ENCODE data around the gene MYRIP. TPM values are rescaled to one million over a fixed set of nuclear protein-coding genes. Genes with fewer than 3 reads are reported as not detected.
"Not testable (repeated sequence)": the region's sequence is repeated elsewhere in the genome, so short reads cannot be mapped to it uniquely, and the experiment has no call there.

MYRIP gene
- total RNA-seq, 1 experiment from 2014 or later, result 2.7 TPM

DNA sequence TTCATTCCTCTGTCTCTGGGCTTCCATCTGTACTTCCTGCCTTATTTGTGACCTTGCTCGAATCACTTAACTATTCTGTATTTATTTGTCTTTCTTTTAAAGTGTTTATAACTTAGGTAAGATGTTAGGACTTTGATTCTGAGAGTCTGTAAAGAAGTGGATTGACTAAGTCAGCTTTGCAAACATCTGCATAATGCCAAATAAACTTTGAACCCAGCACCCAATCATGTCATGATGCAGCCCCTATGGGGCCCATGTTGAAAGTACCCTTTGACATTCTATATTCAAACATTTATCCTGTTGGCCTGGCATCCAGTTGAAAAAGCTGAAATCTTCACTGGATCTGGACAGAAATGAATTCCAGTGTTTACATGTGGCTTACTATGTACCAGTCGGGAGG lies 3.8 kb upstream of the MYRIP start:
- no peak for DNase-seq (ENCODE audit: extremely low read depth, low read depth)

DNA sequence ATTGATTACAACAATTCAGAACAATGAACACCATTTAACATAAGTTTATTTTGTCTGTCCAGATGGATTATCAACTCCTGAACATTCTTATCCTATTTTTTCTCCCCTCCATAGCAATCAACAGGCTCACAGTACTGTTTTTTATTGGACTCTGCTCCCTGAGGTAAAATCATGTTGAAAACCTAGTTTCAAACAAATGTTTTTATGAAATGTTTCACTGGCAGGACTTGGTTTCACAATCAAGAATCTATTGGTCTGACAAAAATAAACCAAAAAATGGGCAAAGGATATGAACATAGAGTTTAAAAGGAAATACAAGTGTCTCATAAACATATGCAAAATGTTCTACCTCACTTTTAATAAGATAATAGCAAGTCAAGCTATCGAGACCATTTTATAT lies 2.6 kb upstream of the MYRIP start:
- no peak for DNase-seq (ENCODE audit: extremely low read depth, low read depth)

DNA sequence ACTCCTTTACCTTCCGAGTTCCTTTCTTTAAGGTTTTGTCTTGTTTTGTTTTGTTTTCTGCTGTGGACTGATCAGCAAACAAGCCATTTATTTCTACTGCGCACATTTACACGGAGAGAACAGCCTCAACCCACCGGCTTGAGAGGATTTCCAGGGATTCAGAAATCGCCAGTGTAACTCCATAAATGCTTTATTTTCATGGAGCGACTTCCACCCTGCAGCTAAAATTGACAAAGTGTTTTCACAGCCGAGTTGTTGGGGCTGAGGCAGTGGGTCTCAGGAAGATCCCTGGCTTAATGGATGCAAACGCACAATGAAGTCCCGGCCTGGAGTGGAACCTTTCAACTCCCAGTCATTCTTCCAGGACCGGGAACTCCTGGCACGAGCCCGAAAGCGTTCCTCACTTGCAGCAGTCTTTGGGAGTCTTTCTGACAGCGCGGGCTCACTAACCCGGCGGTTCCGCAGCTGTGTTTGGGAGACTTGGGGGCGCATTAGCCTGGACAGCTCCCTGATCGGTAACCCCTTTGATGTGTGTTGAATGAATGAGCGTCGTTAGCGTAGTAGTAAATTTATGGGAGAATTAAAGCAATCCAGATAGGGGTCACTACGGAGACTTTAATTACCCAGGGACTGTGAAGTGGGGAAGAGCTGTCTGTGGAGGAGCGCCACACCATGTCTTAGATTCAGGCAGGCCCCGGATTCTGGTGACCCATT lies 785 bp upstream of the MYRIP start:
- DNase-seq (ENCODE audit: extremely low read depth, low read depth), result no peak

DNA sequence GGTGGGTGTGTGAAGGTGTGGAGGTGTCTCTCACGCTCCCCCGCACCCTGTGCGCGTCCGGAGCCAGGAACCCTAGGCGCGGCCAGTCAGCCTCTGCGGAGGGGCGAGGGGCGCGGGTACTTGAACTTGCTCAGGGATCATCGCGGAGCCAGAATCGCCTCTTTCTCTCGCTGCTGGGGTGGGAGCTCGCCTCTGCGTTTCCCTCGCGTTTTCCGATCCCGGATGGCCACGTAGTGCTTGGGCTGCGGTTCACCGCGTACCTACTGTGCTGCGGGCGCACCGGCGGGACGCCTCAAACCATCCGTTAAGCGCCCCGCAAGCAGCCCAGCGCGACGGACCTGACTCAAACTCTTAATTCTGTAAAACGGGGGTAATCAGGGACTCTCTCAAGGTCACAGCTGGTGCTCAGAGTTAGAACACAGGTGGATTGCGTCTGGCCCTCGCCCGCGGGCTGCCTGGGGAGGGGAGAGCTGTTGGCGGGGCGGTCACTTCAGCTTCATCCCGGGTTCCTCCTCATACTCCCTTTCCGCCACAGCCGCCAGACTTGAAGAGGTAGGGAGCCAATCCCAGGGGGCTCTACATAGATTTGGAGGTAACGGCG lies 686 bp downstream of the MYRIP start:
- DNase-seq (ENCODE audit: extremely low read depth, low read depth), result no peak

DNA sequence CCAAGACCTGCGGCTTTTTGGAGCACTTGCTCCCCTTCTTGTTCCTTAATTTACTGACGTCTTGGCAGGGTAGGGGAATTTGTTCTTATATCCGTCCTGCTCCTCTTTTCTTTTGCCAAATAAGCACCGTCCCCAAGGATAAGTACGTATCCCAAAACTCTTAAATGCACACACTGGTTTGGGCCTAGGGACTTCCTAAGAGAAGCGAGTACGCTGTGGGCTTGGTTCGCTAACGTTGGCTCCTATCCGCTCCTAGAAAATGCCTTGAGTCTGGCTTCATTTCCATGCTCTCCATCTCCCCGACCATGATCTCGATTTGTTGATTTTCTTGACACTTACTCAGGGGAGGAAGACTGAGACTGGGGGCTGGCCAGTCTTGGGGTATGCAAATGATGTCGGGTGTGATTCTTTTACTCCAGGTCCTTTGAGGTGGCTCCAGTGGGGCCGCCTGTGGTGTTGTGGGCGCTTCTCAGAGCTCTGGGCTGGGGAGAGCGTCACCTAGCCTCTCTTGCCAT lies 1.3 kb downstream of the MYRIP start:
- no peak for DNase-seq (ENCODE audit: extremely low read depth, low read depth)

DNA sequence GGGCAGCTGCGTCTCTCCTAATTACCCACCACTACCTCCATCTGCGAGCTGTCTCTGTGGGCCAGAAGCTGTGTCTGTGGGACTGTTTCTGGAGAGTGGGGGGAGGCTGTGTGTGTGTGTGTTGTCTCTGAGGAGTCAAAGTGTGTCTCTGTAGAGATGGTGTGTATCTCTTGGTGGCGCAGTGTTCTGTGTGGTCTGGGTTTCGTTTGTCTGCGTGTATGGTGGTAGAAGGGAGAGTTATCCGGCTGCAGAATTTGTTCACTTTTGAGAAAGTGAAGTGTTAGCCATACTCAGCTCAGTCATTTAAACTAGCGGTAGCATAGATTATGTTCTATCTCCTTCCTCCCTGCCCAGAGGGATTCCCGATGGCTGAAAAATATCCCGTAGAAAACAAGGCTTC lies 2.2 kb downstream of the MYRIP start:
- DNase-seq (ENCODE audit: extremely low read depth, low read depth), result no peak

DNA sequence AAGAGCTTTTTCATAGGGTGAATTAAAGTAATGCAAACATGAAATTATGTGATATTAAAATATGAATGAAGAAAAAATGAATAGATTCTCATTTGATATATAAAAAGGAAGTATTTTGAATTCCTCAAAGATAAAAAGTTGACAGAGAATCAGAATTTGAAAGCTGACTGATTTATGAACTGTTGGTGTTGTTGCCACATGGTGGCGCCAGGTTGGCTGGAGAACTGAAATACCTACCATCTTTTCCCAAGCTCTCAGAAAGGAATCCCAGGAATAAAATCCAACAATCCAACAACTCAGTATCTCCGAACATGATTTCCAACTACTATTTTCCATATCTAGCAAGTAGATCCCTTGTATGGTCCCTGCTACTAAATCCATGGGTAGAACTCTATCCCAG lies 3.1 kb downstream of the MYRIP start:
- no peak for DNase-seq (ENCODE audit: extremely low read depth, low read depth)

DNA sequence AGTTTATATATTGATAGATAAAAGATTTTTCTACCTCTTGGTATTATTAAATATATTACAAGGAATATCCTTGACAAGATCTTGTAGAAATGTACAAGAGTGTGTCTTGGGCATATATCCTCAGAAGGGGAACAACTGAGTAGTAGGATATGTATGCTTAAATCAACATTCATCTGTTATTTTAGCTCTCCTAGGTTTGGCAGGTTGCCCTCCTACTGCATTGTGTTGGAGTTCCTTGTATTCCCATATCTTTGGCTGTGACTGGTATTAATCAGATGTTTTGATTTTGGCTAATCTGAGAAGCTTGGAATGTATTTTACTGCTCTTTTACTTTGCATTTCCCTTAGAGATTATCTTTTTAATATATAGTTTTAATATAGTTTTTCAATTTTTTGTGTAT lies 4.6 kb downstream of the MYRIP start:
- no peak for DNase-seq (ENCODE audit: extremely low read depth, low read depth)

DNA sequence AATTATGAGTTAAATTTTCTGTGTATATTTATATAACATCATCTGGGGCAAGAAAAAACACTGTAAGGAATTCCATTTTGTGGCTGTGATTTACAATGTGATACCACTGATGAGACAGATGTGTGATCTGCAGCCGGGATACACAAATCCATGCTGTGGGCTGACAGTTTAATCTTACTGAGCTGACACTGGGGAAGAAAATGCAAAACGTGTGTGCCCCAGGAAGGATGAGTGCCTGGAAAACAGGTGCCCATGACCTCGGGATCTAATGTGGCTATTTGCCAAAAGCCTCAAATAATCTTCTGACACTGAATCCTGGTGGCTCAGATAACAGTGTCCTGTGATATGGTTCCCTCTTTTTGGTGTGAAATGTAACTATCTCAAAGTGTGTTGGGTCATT lies 10.5 kb downstream of the MYRIP start:
- DNase-seq (ENCODE audit: extremely low read depth, low read depth), result no peak

DNA sequence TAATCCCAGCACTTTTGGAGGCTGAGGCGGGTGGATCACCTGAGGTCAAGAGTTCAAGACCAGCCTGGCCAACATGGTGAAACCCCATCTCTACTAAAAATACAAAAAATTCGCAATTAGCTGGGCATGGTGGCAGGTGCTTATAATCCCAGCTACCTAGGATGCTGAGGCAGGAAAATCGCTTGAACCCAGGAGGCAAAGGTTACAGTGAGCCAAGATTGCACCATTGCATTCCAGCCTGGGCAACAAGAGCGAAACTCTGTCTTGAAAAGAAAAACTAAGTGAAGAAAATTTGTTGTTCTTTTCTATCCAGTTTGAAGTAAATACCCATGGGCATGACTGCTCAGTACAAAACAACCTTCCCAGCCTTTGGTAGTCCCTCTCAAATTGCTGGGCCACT lies 24.4 kb downstream of the MYRIP start:
- DNase-seq (ENCODE audit: extremely low read depth, low read depth), result not testable (repeated sequence)

DNA sequence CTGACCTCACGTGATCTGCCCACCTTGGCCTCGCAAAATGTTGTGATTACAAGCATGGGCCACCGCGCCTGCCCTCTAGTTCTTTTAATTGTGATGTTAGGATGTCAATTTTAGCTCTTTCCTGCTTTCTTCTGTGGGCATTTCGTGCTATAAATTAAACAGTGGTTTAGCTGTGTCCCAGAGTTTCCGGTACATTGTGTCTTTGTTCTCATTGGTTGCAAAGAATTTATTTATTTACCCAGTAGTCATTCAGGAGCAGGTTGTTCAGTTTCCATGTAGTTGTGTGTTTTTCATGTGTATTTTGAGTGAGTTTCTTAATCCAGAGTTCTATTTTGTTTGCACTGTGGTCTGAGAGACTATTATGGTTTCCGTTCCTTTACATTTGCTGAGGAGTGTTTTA lies 30.1 kb downstream of the MYRIP start:
- DNase-seq (ENCODE audit: extremely low read depth, low read depth), result no peak

DNA sequence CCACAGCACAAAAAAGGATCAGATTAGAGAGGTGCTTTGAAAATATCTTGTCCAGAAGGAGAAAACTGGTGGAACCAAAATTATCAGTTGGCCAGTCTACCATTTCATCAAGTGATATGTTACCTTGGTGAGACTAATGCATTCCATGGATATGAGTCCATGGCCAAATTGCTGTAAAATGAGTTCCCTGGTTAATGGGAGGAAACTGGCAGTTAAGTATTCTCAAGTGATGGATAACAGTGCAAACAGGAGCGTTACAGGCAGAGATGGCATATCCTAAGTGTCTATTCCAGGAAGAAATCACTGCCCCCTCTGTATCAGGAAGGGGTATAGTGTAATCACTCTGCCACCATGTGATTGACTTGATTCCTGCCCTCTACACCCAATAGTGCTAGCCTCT lies 34.0 kb downstream of the MYRIP start:
- no peak for DNase-seq (ENCODE audit: extremely low read depth, low read depth)

DNA sequence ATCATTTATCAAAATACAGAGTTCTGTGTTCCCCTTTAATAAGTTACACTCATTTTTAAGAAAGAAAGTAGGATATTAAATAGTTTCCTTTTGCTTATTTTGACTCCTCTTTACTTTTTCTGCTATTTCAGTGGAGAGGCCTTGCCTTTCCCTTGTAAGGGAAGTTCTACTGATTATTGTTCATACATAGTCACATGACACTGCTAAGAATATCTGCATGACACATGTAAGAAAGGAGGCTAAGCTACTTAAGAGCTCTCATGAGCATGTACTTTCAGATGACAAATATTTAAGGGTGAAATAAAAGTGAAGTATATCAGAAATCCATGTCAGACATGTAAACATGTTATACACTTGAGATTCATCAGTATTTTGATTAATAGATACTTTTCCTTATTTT lies 39.0 kb downstream of the MYRIP start:
- no peak for DNase-seq (ENCODE audit: extremely low read depth, low read depth)

DNA sequence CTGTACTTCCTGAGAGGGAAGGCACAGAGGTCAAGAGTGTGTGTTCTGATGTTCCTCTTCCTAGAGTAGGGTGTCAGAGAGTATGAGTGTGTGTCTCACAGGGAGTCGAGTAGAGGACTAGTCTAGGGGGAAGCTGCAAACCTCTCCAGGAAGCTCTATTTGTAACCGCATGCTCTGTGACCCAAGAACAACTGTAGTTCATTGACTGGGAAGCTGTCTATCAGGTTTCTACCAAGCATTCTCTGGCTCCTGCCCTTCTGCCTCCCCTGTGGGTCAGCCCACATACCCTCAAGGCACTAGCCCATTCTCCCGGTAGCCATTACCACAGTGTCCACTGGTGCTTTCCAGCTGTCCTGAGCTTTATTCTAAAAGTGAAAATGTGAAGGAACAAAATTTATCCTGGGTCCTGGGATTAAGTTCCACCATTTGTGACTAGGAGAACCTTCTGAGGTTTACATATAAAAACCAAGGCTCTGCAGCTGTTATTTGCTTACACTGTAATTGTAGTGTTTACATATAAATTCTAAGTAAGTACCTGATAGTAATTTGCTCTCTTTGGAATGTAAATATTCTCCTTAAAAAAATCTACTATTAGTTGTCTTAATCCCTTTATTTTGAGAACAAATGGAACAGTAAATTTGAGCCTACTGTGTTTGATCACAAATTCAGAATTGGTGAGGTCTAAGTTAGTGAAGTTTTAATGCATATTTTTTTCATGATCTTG lies 40.7 kb downstream of the MYRIP start:
- no peak for DNase-seq (ENCODE audit: extremely low read depth, low read depth)

DNA sequence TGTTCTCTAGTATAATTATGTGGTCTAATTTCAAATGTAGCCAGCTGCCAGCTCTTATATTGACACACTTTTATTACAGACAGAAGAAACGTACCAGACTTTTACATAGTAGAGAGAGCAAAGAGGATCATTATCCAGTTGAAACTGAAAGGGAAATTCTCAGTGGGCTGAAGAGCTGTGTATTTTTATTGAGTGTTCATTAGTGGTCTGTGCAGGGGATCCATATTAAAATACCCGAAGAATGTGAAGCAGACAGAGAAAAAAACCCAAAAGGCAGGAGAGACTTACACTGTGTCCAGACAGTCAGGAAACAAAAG lies 41.3 kb downstream of the MYRIP start:
- no peak for DNase-seq (ENCODE audit: extremely low read depth, low read depth)

DNA sequence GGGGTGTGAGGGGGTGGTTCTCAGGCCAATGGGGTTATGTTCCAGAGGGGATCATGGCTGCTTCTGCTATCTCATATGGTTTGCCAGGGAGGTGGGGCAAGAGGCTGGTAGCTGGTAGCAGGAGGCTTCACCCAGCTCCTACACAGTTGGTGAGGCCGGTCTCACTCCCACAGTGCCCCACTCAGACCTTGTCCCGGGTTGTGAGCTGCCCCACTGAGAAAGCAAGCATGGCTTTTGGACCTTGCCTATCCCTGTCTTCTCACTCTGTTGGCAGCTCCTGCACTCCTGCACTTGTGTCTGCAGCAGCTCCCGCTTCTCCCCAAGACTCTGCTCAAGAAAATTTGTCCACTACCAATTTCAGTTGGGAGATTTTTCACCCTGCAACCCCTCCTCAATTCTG lies 46.1 kb downstream of the MYRIP start:
- no peak for DNase-seq (ENCODE audit: extremely low read depth, low read depth)

DNA sequence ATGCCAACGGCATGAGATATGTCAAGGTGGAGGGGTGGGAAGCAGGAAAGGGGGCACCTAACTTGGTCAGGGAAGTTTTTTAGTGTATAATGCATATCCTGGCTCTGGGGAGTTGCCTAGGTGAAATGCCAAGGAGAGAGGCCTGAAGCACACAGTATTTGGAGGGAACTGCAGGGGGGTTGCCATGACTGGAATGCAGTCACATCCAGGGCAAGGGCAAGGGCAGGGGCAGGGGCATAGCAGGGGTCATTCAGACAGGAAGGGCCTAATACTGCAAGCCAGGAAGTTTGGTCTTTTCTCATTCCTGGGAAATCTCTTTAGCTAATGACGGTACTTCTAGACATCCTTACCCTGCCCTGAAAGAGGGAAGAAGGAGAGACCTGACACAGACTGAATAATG lies 60.5 kb downstream of the MYRIP start:
- no peak for DNase-seq (ENCODE audit: extremely low read depth, low read depth)

DNA sequence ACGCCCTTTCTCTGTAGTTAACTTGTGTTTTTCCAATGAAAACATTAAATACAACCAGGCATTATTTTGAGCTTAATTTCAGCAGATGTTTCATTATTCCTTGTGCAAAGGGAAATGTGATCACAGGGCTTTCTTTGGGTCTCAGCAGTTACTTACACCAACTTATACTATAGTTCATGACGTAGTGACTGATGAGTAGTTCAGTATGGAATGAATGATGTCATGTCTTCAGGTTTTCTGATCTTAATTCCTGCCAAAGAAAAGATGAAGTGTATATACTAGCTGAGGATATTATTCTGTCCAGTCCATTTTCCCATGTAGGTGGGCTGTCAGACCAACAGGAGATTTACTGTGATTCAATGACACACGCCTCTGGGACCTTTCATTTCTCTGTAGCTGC lies 61.3 kb downstream of the MYRIP start:
- DNase-seq (ENCODE audit: extremely low read depth, low read depth), result no peak

DNA sequence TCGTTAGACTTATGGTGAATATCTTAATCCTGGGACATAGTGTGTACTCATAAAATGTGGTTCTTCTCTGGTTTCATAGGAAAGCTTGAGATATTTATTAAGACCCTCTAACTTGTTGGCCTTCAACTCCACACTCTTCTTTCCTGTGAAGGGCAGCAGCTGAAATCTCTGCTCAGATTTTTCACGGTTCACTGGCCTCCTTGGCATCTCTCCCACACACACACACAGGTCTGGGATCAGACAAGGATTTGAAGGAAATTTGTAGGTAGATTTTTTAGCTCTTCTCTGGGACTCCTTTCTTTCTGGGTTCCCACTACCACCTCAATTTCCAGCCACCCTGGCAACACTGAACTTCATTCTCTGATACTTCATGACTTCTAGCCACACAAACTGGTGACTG lies 70.2 kb downstream of the MYRIP start:
- DNase-seq (ENCODE audit: extremely low read depth, low read depth), result no peak

DNA sequence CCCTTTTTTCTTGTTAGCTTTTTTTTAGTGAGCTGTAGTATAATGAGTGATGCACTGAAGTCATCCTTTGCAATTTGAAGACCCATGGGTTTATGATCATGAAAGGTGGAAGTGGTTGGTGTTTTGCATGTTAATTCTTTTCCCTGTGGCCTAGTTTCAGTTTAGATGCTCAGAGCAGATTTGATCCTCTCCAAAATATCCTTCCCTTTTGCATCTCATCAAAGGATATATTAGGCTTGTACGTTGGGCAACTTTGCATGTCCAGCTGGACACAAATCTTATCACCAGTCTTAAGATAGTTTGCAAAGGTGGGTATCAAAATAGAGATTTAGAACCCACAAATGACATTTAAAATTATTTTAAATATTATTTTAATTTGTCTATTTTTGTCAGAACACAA lies 72.7 kb downstream of the MYRIP start:
- no peak for DNase-seq (ENCODE audit: extremely low read depth, low read depth)

DNA sequence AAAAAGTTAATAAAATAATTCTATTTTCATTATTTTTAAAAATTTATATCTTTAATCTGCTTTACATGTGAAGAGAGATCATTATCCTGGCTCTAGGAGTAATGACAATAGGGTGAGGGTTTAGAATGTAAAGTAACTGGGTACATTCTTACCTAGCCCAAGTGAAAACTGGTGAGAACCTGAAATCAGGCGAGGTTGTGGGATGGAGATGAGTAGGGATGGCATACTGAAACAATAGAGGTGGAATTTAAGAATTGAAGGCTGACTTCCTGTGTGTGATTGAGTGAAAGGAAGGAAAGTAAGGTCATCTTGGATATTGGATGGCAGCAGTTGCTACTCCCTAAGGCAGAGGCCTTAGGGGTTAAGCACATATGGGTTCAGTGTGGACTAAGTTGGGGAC lies 82.7 kb downstream of the MYRIP start:
- DNase-seq (ENCODE audit: extremely low read depth, low read depth), result no peak

DNA sequence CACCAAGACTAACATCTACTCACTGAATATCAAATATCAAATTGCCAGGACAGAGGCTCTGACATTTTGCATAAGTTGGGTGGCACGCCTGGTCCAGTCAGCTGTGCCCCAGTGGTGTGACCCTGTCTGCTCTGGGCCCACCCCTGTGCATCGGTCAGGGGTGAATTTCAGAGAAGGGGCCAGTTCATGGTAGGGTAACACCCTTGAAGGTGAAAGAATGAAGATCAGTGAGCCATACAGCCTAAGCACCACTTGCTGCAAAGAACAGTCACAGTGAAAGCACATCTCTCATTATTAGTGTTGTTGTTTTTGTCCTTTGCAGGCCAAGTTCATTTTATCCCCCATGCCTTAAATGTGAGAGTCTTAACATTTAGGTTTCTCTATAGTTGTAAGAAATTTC lies 86.8 kb downstream of the MYRIP start:
- no peak for DNase-seq (ENCODE audit: extremely low read depth, low read depth)
